8988T (cell line): Measurements from ENCODE around the gene MMP28.
"Not testable (repeated sequence)": the region's sequence is repeated elsewhere in the genome, so short reads cannot be mapped to it uniquely, and the experiment has no call there.

Experiments
- DNase-seq: peaks from one replicate; pipeline ENCODE4 v3.0.0; 2011

Gene MMP28

GRCh38 chr17:35765086-35765710 is 30.2 kb downstream of the MMP28 start:
- no peak for DNase-seq

GRCh38 chr17:35764123-35764991 is 31.1 kb downstream of the MMP28 start:
- peak; percentile 94 for DNase-seq

- DNase-seq = no peak
These were observed 31.7 kb downstream of the MMP28 start for GRCh38 chr17:35763767-35764122.

GRCh38 chr17:35761601-35762000 is 33.8 kb downstream of the MMP28 start:
- no peak for DNase-seq

GRCh38 chr17:35760587-35760986 is 34.9 kb downstream of the MMP28 start, which contains the start of gene C17orf50:
C17orf50 (plus strand) TSS chr17:35760887; CDS start chr17:35760942, 55 bp downstream.
- no peak for DNase-seq

DNA sequence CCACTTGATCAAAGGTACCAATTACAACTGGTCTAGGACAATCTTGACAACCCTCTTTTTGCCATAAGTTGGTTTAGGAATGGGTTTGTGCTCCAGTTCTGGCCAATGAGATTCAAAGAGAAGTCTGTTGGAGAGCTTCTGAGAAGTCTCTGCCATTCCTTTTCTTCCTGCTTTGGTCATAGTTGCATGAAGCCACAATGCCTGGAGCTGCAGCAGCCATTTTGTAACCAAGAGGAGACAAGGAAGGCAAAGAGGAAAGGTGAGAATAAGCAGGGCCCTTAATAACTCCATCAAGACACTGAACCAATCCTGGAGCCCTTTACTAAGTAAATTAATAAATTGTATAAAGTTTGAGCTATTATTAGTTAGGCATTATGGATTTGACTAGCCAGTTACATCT is 38.2 kb downstream of the MMP28 start:
- no peak for DNase-seq

GRCh38 chr17:35752945-35753764 is 42.3 kb downstream of the MMP28 start, which contains the start of gene GAS2L2:
GAS2L2 (minus strand) TSS chr17:35753239; CDS start chr17:35752850, 389 bp downstream.
- DNase-seq = no peak

DNA sequence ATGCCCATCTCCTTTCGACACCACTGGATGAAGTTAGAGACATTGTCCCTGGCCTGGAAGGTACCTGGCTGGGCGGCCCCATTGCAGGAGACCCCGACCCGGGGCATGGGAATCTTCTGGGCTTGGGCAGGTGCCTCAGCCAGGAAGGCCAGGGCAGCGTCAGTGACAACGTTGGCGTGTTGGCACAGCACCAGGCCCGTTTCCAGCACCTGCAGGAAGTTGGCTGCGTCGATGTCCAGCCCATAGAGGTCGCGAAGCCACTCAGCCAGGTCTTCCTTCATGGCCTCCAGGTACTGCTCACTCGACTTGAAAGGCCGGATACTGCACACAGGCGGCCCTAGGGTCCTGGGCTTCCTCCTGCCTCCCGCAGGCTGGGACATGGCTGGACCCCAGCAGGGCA is 43.0 kb downstream of the MMP28 start:
- DNase-seq = no peak

DNA sequence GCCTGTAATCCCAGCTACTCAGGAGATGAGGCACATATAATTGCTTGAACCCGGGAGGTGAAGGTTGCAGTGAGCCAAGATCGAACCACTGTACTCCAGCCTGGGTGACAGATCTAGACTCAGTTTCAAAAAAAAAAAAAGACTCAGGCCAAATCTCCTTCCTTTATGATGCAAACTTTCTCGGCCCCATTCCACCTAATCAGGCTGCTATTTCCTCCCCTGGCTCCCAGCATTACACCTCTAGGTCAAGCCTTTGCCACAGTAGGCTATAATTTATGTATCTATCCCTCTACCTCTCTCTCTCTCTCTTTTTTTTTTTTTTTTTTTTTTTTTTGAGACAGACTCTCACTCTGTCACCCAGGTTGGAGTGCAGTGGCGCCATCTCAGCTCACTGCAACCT is 43.9 kb downstream of the MMP28 start:
- DNase-seq = not testable (repeated sequence)

DNA sequence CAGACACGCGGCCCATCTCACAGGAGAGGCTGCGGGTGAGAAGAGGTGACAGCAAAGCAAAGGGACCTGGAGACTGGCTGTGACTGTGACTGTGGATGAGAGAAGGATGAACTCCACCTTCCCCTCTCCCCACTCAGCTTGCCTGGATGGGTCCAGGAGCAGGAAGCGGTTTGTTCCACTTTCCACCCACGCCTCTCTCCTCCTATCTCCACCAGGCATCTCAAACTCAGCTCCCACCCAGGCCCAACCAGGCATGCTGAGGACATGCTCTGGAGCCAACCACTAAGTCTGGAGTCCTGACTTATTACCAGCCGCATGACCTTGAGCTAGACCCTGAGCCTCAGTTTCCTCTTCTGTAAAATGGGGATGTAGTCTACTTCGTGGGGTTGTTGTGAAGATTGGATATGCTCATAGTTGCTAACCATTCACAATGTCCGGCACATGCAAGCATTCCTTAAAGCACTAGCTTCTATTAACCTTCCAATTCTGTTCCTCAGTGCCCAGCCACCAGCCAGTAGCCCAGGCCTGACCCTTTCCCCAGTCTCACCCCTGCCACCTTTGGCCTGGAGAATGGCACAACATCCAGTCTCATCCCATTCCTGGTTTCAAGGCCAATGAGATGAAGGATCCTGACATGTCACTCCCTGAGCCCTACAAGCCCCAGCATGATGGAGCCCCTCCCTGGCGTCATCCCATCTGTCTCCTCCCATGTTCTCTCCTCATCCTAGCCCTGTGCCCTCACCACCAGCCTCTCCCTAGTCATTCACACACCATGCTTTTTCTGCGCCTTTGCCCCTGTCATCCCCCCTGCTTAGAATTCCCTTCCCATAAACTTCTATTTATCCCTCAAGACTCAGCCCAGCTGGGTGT is 44.7 kb downstream of the MMP28 start:
- DNase-seq = no peak

DNA sequence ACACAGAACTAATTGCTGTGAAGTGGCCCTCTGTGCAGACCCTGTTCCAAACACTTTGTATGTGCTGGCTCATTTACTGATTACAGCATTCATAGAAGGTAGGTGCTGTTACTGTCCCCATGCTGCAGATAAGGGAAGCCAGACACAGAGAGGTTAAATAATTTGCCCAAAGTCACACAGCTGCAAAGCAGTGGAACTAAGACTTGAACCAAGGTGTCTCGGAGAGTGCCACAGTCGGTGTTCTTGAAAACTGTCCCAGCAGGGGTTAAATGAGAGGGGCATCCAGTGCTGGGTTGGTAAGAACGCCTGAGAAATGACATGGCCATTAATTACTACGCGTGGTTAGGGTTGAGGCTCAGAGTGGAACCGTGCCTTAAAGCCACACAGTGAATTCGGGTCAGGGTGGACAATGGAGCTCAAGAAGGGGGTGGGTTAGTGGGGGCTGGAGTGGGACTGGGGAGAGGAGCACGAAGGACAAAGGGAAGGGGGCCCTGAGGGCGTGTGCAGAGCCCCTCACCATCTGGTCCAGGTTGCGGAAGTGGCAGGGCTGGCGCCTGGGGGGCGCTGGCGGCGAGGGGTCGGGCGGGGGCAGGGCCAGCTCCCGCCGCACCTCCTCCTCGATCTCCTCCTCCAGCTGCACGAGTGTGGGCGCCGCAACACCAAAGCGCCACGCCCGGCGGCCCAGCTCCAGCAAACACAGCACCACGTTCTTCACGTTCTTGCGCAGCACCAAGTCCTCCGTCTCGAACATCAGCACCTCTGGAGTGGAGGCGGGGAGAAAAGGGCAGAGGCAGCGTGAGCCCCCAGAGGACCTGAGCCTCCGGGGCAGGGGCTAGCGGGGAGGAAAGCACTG is 45.7 kb downstream of the MMP28 start:
- no peak for DNase-seq

DNA sequence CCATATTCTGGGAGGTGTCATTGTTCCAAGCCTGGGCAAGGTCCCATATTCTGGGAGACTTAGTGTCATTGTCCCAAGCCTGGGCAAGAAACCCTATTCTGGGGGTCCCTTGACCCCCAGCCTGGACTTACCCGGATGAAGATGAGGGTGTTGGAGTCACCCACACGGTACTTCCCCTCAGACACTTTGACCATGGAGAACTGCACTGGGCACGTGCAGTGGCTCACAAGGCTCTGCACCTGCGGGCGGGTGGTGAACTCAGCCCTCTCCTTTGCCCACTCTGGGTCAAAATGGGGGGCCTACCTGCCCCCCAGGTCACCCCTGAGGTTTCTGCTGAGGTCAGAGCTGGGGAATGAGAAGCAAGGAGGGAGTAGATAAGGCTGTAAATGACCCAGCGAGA is 46.5 kb downstream of the MMP28 start:
- DNase-seq = no peak

DNA sequence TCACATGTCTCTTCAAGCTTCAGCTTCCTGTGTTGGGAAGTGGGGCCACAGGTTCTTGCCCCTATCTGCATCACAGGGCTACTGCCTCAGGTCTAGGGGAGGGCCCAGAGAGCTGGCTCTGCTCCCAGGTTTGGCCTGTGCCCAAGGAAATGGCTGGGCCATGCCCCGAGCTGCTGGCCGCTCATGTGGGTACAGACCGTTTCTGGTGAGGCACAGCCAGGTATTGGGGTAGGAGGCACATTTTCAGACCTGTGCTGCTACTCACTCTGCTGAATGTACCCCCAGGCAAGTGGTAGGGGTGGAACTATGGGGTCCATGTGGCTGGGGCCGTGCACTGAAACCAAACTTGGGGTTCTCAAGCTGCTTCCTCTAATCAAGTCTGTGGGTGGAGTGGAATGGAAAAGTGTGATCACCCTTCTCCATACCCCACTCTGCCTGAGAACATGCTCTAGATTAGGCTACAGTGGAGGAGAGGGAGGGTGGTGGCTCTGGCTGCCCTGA is 47.0 kb downstream of the MMP28 start:
- no peak for DNase-seq

GRCh38 chr17:35747540-35748017 is 47.9 kb downstream of the MMP28 start:
- peak; percentile 90 for DNase-seq

DNA sequence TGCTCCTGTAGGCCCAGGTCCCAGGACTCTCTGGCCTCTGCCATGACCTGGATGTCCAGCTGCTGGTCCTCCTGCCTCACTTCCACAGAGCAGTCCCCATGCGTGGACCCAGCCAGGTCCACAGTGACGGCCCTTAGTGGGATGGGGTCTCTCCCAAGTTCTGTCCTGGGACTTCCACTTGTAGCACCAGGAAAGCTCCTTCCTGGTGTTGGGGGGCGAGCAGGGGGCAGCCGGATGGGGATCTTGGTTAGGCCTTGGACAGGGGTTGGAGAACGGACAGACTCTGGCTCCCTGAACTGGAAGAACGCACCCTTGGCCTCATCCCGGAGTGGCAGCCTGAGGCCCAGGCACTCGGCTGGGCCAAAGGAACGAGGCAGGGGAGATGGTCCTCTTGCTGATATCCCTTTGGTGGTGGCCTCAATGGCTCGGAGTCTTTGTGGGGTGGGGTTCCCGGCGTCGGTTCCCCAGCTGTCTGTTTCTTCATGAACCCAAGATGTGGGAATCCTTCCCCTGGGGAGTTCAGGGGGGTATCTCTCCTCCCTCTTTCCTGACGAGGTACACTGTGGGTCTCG is 49.6 kb downstream of the MMP28 start:
- DNase-seq = no peak

GRCh38 chr17:35745246-35745645 is 50.2 kb downstream of the MMP28 start:
- DNase-seq = no peak

DNA sequence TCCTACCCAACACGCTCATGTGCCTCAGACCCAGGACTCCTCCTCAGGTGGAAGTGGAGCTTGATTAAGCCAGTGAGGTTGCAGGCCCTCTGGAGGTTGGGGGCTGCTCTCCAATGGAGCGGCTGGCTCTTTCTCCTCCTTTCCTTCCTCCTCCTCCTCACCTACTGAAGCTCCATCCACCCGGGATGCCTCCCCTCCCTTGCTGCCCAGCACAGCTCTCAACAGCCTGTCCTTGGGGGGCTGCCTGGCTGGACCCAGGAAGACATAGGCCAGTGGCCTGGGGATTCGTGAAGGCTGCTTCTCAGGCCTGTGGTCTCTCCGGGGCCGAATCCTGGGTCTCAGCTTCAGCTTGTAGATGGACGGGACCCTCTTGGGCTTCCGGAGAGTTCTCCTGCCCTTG is 50.6 kb downstream of the MMP28 start:
- DNase-seq = no peak

DNA sequence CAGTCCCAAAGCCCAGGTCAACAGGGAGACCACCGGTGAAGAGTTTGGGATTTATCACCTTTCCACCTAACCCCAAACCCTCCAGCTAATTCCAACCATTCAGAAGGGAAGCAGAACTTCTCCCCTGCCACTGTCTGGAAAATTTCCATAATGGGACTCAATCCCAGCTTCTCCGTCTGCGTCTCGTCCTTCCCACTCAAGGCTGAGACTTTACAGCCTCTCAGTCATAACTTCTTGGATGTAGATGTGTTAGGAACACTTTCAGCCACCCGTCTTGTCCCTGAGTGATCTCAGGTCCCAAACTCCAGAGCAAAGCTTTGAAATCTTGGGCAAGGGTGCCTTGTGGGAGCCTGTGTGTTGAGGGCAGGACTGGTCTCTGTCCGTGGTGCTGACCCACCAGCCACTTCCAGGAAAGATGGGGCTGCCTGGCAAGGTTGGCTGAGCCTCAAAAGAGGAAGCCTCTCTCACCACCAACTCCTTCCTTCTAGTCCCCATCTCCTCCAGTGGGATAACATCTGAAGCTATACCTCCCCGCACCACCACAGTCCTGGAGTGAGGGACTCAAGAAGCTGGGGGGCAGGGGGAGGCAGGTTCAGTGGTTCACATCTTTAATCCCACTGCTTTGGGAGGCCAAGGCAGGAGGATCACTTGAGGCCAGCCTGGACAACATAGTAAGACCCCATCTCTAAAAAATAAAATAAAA is 51.7 kb downstream of the MMP28 start:
- DNase-seq = peak; percentile 46

- DNase-seq = no peak
These were observed 52.5 kb downstream of the MMP28 start for GRCh38 chr17:35742896-35743477.

GRCh38 chr17:35742496-35742895 is 52.9 kb downstream of the MMP28 start:
- no peak for DNase-seq
